ENCODE measurements around the gene PTPRM. TPM values are rescaled to one million over a fixed set of nuclear protein-coding genes. Genes with fewer than 3 reads are reported as not detected.

PTPRM gene
- total and polyA plus RNA-seq, 4 donors, result 9.2 to 23.0 (median 12.7) TPM

DNA sequence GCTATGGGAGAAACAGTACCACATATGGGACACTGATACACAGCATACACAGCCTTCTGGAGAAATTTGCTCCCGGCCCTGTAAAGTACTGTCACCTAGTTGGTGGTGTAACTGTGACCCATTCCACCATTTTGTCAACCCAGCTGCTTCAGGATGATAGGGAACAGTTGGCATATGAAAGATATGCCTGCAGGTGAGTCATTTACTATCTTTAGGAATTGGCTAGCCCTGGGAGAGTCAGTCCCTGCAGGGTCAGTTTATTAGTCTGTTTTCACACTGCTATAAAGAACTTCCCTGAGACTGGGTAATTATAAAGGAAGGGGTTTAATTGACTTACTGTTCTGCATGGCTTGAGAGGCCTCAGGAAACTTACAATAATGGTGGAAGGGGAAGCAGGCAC, 30.0 kb upstream of the PTPRM start (continued):
- TF ChIP-seq, protein P1, sequence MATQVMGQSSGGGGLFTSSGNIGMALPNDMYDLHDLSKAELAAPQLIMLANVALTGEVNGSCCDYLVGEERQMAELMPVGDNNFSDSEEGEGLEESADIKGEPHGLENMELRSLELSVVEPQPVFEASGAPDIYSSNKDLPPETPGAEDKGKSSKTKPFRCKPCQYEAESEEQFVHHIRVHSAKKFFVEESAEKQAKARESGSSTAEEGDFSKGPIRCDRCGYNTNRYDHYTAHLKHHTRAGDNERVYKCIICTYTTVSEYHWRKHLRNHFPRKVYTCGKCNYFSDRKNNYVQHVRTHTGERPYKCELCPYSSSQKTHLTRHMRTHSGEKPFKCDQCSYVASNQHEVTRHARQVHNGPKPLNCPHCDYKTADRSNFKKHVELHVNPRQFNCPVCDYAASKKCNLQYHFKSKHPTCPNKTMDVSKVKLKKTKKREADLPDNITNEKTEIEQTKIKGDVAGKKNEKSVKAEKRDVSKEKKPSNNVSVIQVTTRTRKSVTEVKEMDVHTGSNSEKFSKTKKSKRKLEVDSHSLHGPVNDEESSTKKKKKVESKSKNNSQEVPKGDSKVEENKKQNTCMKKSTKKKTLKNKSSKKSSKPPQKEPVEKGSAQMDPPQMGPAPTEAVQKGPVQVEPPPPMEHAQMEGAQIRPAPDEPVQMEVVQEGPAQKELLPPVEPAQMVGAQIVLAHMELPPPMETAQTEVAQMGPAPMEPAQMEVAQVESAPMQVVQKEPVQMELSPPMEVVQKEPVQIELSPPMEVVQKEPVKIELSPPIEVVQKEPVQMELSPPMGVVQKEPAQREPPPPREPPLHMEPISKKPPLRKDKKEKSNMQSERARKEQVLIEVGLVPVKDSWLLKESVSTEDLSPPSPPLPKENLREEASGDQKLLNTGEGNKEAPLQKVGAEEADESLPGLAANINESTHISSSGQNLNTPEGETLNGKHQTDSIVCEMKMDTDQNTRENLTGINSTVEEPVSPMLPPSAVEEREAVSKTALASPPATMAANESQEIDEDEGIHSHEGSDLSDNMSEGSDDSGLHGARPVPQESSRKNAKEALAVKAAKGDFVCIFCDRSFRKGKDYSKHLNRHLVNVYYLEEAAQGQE (IDR thresholded peaks at IDR 0.05), result no peak
- TF ChIP-seq FOXA2 (IDR thresholded peaks at IDR 0.05) (no peak), RAD21 (IDR thresholded peaks at IDR 0.05) (no peak), SP1 (IDR thresholded peaks at IDR 0.05) (no peak), JUND (IDR thresholded peaks at IDR 0.05) (no peak)
- TF ChIP-seq, protein P2, sequence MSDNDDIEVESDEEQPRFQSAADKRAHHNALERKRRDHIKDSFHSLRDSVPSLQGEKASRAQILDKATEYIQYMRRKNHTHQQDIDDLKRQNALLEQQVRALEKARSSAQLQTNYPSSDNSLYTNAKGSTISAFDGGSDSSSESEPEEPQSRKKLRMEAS (IDR thresholded peaks at IDR 0.05), result no peak

DNA sequence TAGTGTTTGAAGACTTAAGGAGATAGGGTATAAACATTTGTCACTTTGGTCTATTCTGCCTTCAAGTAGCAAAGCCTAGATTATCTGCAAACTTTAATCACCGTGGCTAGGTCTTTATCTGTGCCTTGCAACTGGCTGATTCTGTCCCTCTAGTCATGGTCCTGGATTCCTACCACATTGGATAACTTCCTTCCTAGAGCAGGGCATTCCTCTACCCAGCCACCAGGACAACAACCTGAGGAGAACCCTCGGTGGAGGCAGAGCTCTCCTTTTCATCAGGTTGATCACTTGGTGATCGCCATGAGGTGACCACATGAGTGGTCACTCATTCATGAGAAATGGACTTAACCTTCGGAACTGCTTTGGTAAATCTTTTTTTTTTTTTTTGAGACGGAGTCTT, 25.3 kb upstream of the PTPRM start:
- Histone ChIP-seq H3K9ac (ENCODE audit: low read depth in 1 of 2, low read length in 2 of 2) (no peak overlapping the region), H3K27me3 (ENCODE audit: control insufficient read depth in 4 of 4, insufficient read depth in 4 of 4, low read length in 3 of 4) (peaks cover 0 to 2% (median 0%) of the 10 kb centered on the region in 4 donors), H3K4me3 (ENCODE audit: low read depth in 1 of 3, low read length in 3 of 3) (no peak overlapping the region), H3K4me1 (ENCODE audit: control insufficient read depth in 4 of 4, insufficient read depth in 4 of 4, low read length in 3 of 4) (no peaks in the 10 kb centered on the region), H3K9me3 (ENCODE audit: control insufficient read depth in 4 of 4, low read length in 3 of 4) (no peaks in the 10 kb centered on the region), H3K27ac (ENCODE audit: low read depth in 1 of 2, low read length in 2 of 2) (no peak overlapping the region), H3K36me3 (ENCODE audit: control insufficient read depth in 4 of 4, insufficient read depth in 3 of 4, low read depth in 1 of 4, low read length in 3 of 4) (no peaks in the 10 kb centered on the region)
- TF ChIP-seq, protein P3, sequence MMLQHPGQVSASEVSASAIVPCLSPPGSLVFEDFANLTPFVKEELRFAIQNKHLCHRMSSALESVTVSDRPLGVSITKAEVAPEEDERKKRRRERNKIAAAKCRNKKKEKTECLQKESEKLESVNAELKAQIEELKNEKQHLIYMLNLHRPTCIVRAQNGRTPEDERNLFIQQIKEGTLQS (IDR thresholded peaks at IDR 0.05), result no peak
- no peak for TF ChIP-seq HNF4A (conservative IDR thresholded peaks at IDR 0.05)
- TF ChIP-seq EGR1 (IDR thresholded peaks at IDR 0.05; ENCODE audit: low read depth in 2 of 2), result no peak
- no peak for TF ChIP-seq JUND (IDR thresholded peaks at IDR 0.05)
- TF ChIP-seq, protein P2 (IDR thresholded peaks at IDR 0.05), result no peak
- TF ChIP-seq, protein P1 (IDR thresholded peaks at IDR 0.05), result no peak
- TF ChIP-seq FOXA2 (IDR thresholded peaks at IDR 0.05), result no peak
- TF ChIP-seq NR2F2 (IDR thresholded peaks at IDR 0.05), result no peak
- no peak for TF ChIP-seq RXRA (IDR thresholded peaks at IDR 0.05)
- no peak for TF ChIP-seq GABPA (IDR thresholded peaks at IDR 0.05 in 1 of 2, conservative IDR thresholded peaks at IDR 0.05 in 1 of 2)
- TF ChIP-seq FOXA1 (IDR thresholded peaks at IDR 0.05), result no peak
- TF ChIP-seq, protein P4, sequence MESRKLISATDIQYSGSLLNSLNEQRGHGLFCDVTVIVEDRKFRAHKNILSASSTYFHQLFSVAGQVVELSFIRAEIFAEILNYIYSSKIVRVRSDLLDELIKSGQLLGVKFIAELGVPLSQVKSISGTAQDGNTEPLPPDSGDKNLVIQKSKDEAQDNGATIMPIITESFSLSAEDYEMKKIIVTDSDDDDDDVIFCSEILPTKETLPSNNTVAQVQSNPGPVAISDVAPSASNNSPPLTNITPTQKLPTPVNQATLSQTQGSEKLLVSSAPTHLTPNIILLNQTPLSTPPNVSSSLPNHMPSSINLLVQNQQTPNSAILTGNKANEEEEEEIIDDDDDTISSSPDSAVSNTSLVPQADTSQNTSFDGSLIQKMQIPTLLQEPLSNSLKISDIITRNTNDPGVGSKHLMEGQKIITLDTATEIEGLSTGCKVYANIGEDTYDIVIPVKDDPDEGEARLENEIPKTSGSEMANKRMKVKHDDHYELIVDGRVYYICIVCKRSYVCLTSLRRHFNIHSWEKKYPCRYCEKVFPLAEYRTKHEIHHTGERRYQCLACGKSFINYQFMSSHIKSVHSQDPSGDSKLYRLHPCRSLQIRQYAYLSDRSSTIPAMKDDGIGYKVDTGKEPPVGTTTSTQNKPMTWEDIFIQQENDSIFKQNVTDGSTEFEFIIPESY (IDR thresholded peaks at IDR 0.05), result no peak
- TF ChIP-seq TAF1 (conservative IDR thresholded peaks at IDR 0.05), result no peak
- no peak for TF ChIP-seq SP1 (IDR thresholded peaks at IDR 0.05)
- no peak for TF ChIP-seq HNF4G (IDR thresholded peaks at IDR 0.05)
- TF ChIP-seq RAD21 (IDR thresholded peaks at IDR 0.05), result no peak
- TF ChIP-seq, protein P5, sequence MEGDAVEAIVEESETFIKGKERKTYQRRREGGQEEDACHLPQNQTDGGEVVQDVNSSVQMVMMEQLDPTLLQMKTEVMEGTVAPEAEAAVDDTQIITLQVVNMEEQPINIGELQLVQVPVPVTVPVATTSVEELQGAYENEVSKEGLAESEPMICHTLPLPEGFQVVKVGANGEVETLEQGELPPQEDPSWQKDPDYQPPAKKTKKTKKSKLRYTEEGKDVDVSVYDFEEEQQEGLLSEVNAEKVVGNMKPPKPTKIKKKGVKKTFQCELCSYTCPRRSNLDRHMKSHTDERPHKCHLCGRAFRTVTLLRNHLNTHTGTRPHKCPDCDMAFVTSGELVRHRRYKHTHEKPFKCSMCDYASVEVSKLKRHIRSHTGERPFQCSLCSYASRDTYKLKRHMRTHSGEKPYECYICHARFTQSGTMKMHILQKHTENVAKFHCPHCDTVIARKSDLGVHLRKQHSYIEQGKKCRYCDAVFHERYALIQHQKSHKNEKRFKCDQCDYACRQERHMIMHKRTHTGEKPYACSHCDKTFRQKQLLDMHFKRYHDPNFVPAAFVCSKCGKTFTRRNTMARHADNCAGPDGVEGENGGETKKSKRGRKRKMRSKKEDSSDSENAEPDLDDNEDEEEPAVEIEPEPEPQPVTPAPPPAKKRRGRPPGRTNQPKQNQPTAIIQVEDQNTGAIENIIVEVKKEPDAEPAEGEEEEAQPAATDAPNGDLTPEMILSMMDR (IDR thresholded peaks at IDR 0.05; ENCODE audit: low read depth, low read length, missing input control), result no peak
- no peak for TF ChIP-seq YY1 (IDR thresholded peaks at IDR 0.05)
- no peak for DNase-seq (ENCODE audit: low spot score)
- WGBS, result 89% methylated on average over 5 of the region's 5 CpGs
